H9 (cell line): Measurements from ENCODE around the gene ARRDC1. TPM values are rescaled to one million over a fixed set of nuclear protein-coding genes. Genes with fewer than 3 reads are reported as not detected.
A peak's percentile ranks its signal among the peaks of the same experiment; 100 is the strongest.

Experiments
- DNase-seq: peaks from one replicate; pipeline ENCODE4 v3.0.0-alpha.2; 2017
- H2AFZ ChIP-seq: one replicate; pipeline ENCODE4 v1.6.1; 2013; ENCODE audit warnings: mild to moderate bottlenecking, low read length, control low read depth, moderate library complexity
- H2AK5ac ChIP-seq: 2 replicates; pipeline ENCODE4 v1.6.1; 2013; ENCODE audit warnings: low read length, control low read depth, mixed read lengths; ENCODE audit not compliant: insufficient read length
- H2BK120ac ChIP-seq: one replicate; pipeline ENCODE4 v1.6.1; 2013; ENCODE audit warnings: low read depth, mild to moderate bottlenecking, low read length, control low read depth, inconsistent platforms; ENCODE audit not compliant: poor library complexity, severe bottlenecking
- H2BK12ac ChIP-seq: 2 replicates; pipeline ENCODE4 v1.6.1; 2013; ENCODE audit warnings: low read length, control low read depth, mixed read lengths, low read depth; ENCODE audit not compliant: insufficient read length
- H2BK15ac ChIP-seq: 2 replicates; pipeline ENCODE4 v1.6.1; 2013; ENCODE audit warnings: low read depth, low read length, control low read depth
- H2BK20ac ChIP-seq: one replicate; pipeline ENCODE4 v1.6.1; 2013; ENCODE audit warnings: low read depth, mild to moderate bottlenecking, low read length, control low read depth, inconsistent platforms; ENCODE audit not compliant: poor library complexity, severe bottlenecking
- H2BK5ac ChIP-seq: 2 replicates; pipeline ENCODE4 v1.6.1; 2013; ENCODE audit warnings: low read length, control low read depth, mixed read lengths; ENCODE audit not compliant: insufficient read length
- H3K14ac ChIP-seq: 2 replicates; pipeline ENCODE4 v1.6.1; 2013; ENCODE audit warnings: low read length, control low read depth; ENCODE audit not compliant: insufficient read depth
- H3K18ac ChIP-seq: 2 replicates; pipeline ENCODE4 v1.6.1; 2013; ENCODE audit warnings: low read depth, mild to moderate bottlenecking, mixed read lengths, low read length, control low read depth; ENCODE audit not compliant: insufficient read length
- H3K23ac ChIP-seq: 2 replicates; pipeline ENCODE4 v1.6.1; 2013; ENCODE audit warnings: low read length, control low read depth, mixed read lengths, low read depth; ENCODE audit not compliant: insufficient read length
- H3K23me2 ChIP-seq: 2 replicates; pipeline ENCODE4 v1.6.1; 2013; ENCODE audit warnings: low read depth, mild to moderate bottlenecking, mixed read lengths, low read length, control low read depth; ENCODE audit not compliant: insufficient read length, poor library complexity, severe bottlenecking
- H3K27ac ChIP-seq: 2 replicates; pipeline ENCODE4 v1.5.1; 2013; ENCODE audit warnings: low read length, control low read depth, mixed read lengths, low read depth; ENCODE audit not compliant: insufficient read length
- H3K27me3 ChIP-seq: 2 replicates; pipeline ENCODE4 v1.6.1; 2013; ENCODE audit warnings: low read length, control low read depth, inconsistent platforms; ENCODE audit not compliant: insufficient read depth
- H3K4ac ChIP-seq: 2 replicates; pipeline ENCODE4 v1.6.1; 2013; ENCODE audit warnings: low read depth, mild to moderate bottlenecking, control low read depth, inconsistent platforms, low read length, moderate library complexity
- H3K4me1 ChIP-seq: 2 replicates; pipeline ENCODE4 v1.6.1; 2013; ENCODE audit warnings: low read length, control low read depth, inconsistent platforms; ENCODE audit not compliant: insufficient read depth
- H3K4me2 ChIP-seq: 2 replicates; pipeline ENCODE4 v1.6.1; 2013; ENCODE audit warnings: low read length, control low read depth, mixed read lengths; ENCODE audit not compliant: insufficient read length, insufficient read depth
- H3K56ac ChIP-seq: 2 replicates; pipeline ENCODE4 v1.6.1; 2013; ENCODE audit warnings: low read depth, mild to moderate bottlenecking, mixed read lengths, low read length, control low read depth; ENCODE audit not compliant: insufficient read length
- H3K79me1 ChIP-seq: 2 replicates; pipeline ENCODE4 v1.6.1; 2013; ENCODE audit warnings: low read depth, mild to moderate bottlenecking, moderate library complexity, low read length, control low read depth, inconsistent platforms; ENCODE audit not compliant: insufficient read depth, poor library complexity, severe bottlenecking
- H3K79me2 ChIP-seq: 2 replicates; pipeline ENCODE4 v1.6.1; 2013; ENCODE audit warnings: low read length, control low read depth, inconsistent platforms; ENCODE audit not compliant: insufficient read depth
- H3K9ac ChIP-seq: 2 replicates; pipeline ENCODE4 v1.6.1; 2013; ENCODE audit warnings: low read length, control low read depth, mixed read lengths; ENCODE audit not compliant: insufficient read length; ENCODE audit errors: extremely low read depth
- H3K9me3 ChIP-seq: one replicate; pipeline ENCODE4 v1.6.1; 2013; ENCODE audit warnings: low read depth, low read length, inconsistent platforms; ENCODE audit not compliant: control insufficient read depth
- H3T11ph ChIP-seq: one replicate; pipeline ENCODE4 v1.6.1; 2013; ENCODE audit warnings: mild to moderate bottlenecking, low read length, control low read depth, inconsistent platforms
- H4K20me1 ChIP-seq: one replicate; pipeline ENCODE4 v1.6.1; 2013; ENCODE audit not compliant: control insufficient read depth, insufficient read length, insufficient read depth
- H4K5ac ChIP-seq: 2 replicates; pipeline ENCODE4 v1.6.1; 2013; ENCODE audit warnings: low read depth, mild to moderate bottlenecking, mixed read lengths, low read length, control low read depth; ENCODE audit not compliant: insufficient read length
- H4K8ac ChIP-seq: replicated peaks from 2 replicates; pipeline ENCODE4 v1.6.1; 2013; ENCODE audit warnings: low read length, control low read depth, mixed read lengths, low read depth; ENCODE audit not compliant: insufficient read length
- H4K91ac ChIP-seq: 2 replicates; pipeline ENCODE4 v1.6.1; 2013; ENCODE audit warnings: low read depth, mild to moderate bottlenecking, moderate library complexity, mixed read lengths, low read length, control low read depth; ENCODE audit not compliant: insufficient read length
- H3K27ac Mint-ChIP-seq, 3 experiments: 2 replicates in 2 of 3; 3 replicates in 1 of 3; pipeline ENCODE4 v1.8.0; 2020 to 2021; ENCODE audit warnings: mixed read lengths in 3 of 3, mild to moderate bottlenecking in 1 of 3, moderate library complexity in 1 of 3
- H3K27me3 Mint-ChIP-seq: 2 replicates; pipeline ENCODE4 v1.8.0; 2021; ENCODE audit warnings: low read depth, mild to moderate bottlenecking, moderate library complexity, mixed read lengths
- H3K36me3 Mint-ChIP-seq, 3 experiments: 2 replicates in 2 of 3; 3 replicates in 1 of 3; pipeline ENCODE4 v1.8.0; 2020 to 2021; ENCODE audit warnings: low read depth in 3 of 3, mixed read lengths in 3 of 3; ENCODE audit not compliant: insufficient read depth in 1 of 3
- H3K4me1 Mint-ChIP-seq, 2 experiments: 2 replicates each; pipeline ENCODE4 v1.8.0; 2020; ENCODE audit warnings: mixed read lengths in 2 of 2
- H3K4me3 Mint-ChIP-seq, 2 experiments: 2 replicates in 1 of 2; 3 replicates in 1 of 2; pipeline ENCODE4 v1.8.0; 2020 to 2021; ENCODE audit warnings: mild to moderate bottlenecking in 2 of 2, mixed read lengths in 2 of 2, moderate library complexity in 1 of 2
- H3K9me3 Mint-ChIP-seq, 2 experiments: 2 replicates in 1 of 2; 3 replicates in 1 of 2; pipeline ENCODE4 v1.8.0; 2020; ENCODE audit warnings: mild to moderate bottlenecking in 2 of 2, mixed read lengths in 2 of 2, moderate library complexity in 1 of 2
- CTCF ChIP-seq: fragments of 200-600 bp; sonication (generic); conservative IDR thresholded peaks from 3 replicates; pipeline ENCODE4 v1.8.0; 2021; ENCODE audit warnings: antibody characterized with exemption, mild to moderate bottlenecking
- WGBS: extraction: QIAGEN DNeasy Blood & Tissue Kit; methylation state at CpG from one replicate; pipeline ENCODE4 v1.1.7; 2013; ENCODE audit warnings: missing lambda C conversion rate, low lambda C conversion rate, mixed read lengths; ENCODE audit not compliant: insufficient read length; ENCODE audit errors: extremely low coverage; 5-methylcytosine and 5-hydroxymethylcytosine counted together
- total RNA-seq: library from RNA; stranded (reverse); gene quantifications from 2 replicates; pipeline ENCODE4 v1.2.1, GENCODE V29; 2021

Gene ARRDC1
- total RNA-seq, 1 experiment from 2014 or later: 34.4 TPM

- Mint-ChIP-seq H3K36me3 (peaks cover 7 to 43% (median 23%) of the 10 kb centered on the region in 3 experiments; a peak in 6 of 7 replicates), H3K9me3 (no peaks in the 10 kb centered on the region), H3K27me3 (no peaks in the 10 kb centered on the region), H3K4me3 (no peak overlapping the region), H3K4me1 (peaks cover 11 to 18% of the 10 kb centered on the region in 2 experiments), H3K27ac (peak overlapping the region; percentile 38 to 79 (median 76); a peak in 5 of 7 replicates)
- Histone ChIP-seq H3K79me2 (peaks cover 43% of the 10 kb centered on the region; the same call in 1 of the 2 replicates), H3K79me1 (peaks cover 20% of the 10 kb centered on the region), H2BK120ac (no peak overlapping the region), H2AK5ac (no peak overlapping the region), H4K8ac (no peak overlapping the region), H3K9ac (no peak overlapping the region), H3K23me2 (no peaks in the 10 kb centered on the region), H3K4me1 (no peaks in the 10 kb centered on the region; the same call in 1 of the 2 replicates), H3K4me2 (no peak overlapping the region), H3K9me3 (no peaks in the 10 kb centered on the region), H4K91ac (no peak overlapping the region), H2AFZ (no peak overlapping the region), H2BK20ac (no peak overlapping the region), H3T11ph (no peak overlapping the region), H3K27ac (no peak overlapping the region), H3K56ac (no peak overlapping the region), H4K5ac (no peak overlapping the region), H2BK5ac (no peak overlapping the region), H2BK15ac (no peak overlapping the region), H3K27me3 (no peaks in the 10 kb centered on the region), H3K18ac (no peak overlapping the region), H4K20me1 (no peaks in the 10 kb centered on the region), H3K4ac (no peak overlapping the region), H3K23ac (no peak overlapping the region), H3K14ac (no peak overlapping the region), H2BK12ac (no peak overlapping the region)
- DNase-seq: no peak
- no peak for TF ChIP-seq CTCF
- no CpG with 5 or more reads among the region's 15 CpGs for WGBS
Observed at GRCh38 chr9:137647096-137647714, 41.7 kb downstream of the ARRDC1 start.
